ENCODE measurements around the gene PHOX2A.

DNA sequence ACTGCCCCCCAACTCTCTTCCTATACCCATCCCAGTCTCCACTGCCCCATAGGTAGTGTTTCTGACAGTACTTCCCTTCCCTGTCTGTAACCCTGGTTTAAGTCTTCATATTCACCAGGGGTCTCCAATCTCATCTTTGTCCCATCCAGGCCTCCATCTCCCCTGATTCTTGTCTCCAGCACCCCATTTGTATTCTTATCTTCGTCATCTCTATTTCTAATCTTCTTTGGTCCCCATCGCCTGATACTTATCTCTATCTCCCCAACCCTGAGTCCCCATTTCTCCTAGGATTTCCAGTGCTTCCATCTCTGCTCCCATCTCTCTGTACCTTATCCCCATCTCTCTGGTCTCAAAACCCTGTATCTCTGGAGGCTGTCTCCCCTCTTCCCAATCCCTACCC is 1.8 kb downstream of the PHOX2A start:
- TF ChIP-seq, protein P1, sequence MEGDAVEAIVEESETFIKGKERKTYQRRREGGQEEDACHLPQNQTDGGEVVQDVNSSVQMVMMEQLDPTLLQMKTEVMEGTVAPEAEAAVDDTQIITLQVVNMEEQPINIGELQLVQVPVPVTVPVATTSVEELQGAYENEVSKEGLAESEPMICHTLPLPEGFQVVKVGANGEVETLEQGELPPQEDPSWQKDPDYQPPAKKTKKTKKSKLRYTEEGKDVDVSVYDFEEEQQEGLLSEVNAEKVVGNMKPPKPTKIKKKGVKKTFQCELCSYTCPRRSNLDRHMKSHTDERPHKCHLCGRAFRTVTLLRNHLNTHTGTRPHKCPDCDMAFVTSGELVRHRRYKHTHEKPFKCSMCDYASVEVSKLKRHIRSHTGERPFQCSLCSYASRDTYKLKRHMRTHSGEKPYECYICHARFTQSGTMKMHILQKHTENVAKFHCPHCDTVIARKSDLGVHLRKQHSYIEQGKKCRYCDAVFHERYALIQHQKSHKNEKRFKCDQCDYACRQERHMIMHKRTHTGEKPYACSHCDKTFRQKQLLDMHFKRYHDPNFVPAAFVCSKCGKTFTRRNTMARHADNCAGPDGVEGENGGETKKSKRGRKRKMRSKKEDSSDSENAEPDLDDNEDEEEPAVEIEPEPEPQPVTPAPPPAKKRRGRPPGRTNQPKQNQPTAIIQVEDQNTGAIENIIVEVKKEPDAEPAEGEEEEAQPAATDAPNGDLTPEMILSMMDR (IDR thresholded peaks at IDR 0.05; ENCODE audit: low read depth, low read length) = no peak
- no peak for TF ChIP-seq EZH2phosphoT487 (IDR thresholded peaks at IDR 0.05; ENCODE audit: low read depth)

Data from OCI-LY3 (cell line).